HEK293 (cell line): ENCODE measurements around the gene PHF21A.

Experiments
- MEIS1 ChIP-seq: sonication (generic); formaldehyde crosslinking; IDR thresholded peaks from 2 replicates; pipeline ENCODE4 v1.8.1; 2022; ENCODE audit warnings: missing genetic modification reagents, mild to moderate bottlenecking, borderline replicate concordance
- ZNF146 ChIP-seq: fragments of 450-650 bp; formaldehyde crosslinking; IDR thresholded peaks from 2 replicates; pipeline ENCODE4 v1.5.1; 2016; ENCODE audit warnings: missing biosample characterization, missing genetic modification characterization
- ZNF23 ChIP-seq: fragments of 450-650 bp; formaldehyde crosslinking; IDR thresholded peaks from 2 replicates; pipeline ENCODE4 v1.5.1; 2016; ENCODE audit warnings: missing biosample characterization, missing genetic modification characterization, borderline replicate concordance
- ZNF792 ChIP-seq: fragments of 450-650 bp; formaldehyde crosslinking; IDR thresholded peaks from 2 replicates; pipeline ENCODE4 v1.5.1; 2016; ENCODE audit warnings: missing biosample characterization, missing genetic modification characterization
- TF ChIP-seq, protein P1 (sequence below): fragments of 450-650 bp; formaldehyde crosslinking; IDR thresholded peaks from 2 replicates; pipeline ENCODE4 v1.5.1; 2016; ENCODE audit warnings: missing biosample characterization, missing genetic modification characterization

DNA sequence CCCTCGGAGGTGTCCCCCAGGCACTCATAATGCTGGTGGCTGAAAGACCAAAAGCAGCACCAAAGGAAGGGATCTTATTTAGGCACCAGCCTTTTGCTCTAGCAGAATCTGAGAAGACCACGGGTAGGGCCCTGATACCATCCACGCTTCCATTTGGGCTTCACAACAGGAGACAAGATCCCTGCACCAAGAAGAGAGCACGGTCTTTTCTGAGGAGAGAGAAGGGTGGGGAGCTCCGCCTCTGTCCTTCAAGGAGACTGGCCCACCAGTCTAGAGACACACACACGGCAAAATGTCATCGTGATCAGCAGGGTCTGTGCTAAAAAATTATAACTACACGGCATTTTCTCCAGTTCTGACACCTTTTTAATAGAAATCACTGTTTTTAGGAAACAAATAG lies 189.0 kb downstream of the PHF21A start:
- TF ChIP-seq ZNF146 (no peak), ZNF792 (tag by site-specific recombination) (no peak), MEIS1 (CRISPR knock-in tag) (no peak), ZNF23 (tag by site-specific recombination) (no peak)
- TF ChIP-seq, protein P1, sequence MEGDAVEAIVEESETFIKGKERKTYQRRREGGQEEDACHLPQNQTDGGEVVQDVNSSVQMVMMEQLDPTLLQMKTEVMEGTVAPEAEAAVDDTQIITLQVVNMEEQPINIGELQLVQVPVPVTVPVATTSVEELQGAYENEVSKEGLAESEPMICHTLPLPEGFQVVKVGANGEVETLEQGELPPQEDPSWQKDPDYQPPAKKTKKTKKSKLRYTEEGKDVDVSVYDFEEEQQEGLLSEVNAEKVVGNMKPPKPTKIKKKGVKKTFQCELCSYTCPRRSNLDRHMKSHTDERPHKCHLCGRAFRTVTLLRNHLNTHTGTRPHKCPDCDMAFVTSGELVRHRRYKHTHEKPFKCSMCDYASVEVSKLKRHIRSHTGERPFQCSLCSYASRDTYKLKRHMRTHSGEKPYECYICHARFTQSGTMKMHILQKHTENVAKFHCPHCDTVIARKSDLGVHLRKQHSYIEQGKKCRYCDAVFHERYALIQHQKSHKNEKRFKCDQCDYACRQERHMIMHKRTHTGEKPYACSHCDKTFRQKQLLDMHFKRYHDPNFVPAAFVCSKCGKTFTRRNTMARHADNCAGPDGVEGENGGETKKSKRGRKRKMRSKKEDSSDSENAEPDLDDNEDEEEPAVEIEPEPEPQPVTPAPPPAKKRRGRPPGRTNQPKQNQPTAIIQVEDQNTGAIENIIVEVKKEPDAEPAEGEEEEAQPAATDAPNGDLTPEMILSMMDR = no peak
